GM23338 (cell line): Measurements from ENCODE around the gene PHYH. TPM values are rescaled to one million over a fixed set of nuclear protein-coding genes. Genes with fewer than 3 reads are reported as not detected.

Experiments
- ATAC-seq: fragments of 200-7000 bp; cut with Tn5 transposase; 3 replicates; pipeline ENCODE4 v1.9.1; 2020
- DNase-seq: peaks from one replicate; pipeline ENCODE4 v3.0.0-alpha.2; 2015; ENCODE audit warnings: low spot score
- H2AFZ ChIP-seq: fragments of 200-600 bp; sonication (generic); 2 replicates; pipeline ENCODE4 v1.8.0; 2016; ENCODE audit warnings: antibody characterized with exemption, mild to moderate bottlenecking, moderate library complexity
- H3F3A ChIP-seq: fragments of 200-600 bp; sonication (generic); replicated peaks from 2 replicates; pipeline ENCODE4 v1.8.0; 2017; ENCODE audit warnings: antibody characterized with exemption, mixed run types, low read depth
- H3K27ac ChIP-seq: fragments of 200-600 bp; sonication (generic); 2 replicates; pipeline ENCODE4 v1.6.1; 2016; ENCODE audit warnings: low read depth
- H3K27me3 ChIP-seq: fragments of 200-600 bp; sonication (generic); 2 replicates; pipeline ENCODE4 v1.8.0; 2016; ENCODE audit warnings: mild to moderate bottlenecking, mixed run types, moderate library complexity; ENCODE audit not compliant: insufficient read depth
- H3K36me3 ChIP-seq: fragments of 200-600 bp; sonication (generic); 2 replicates; pipeline ENCODE4 v1.8.0; 2016; ENCODE audit warnings: mild to moderate bottlenecking; ENCODE audit not compliant: insufficient read depth
- H3K4me1 ChIP-seq: fragments of 200-600 bp; sonication (generic); 2 replicates; pipeline ENCODE4 v1.8.0; 2016; ENCODE audit warnings: mild to moderate bottlenecking, moderate library complexity; ENCODE audit not compliant: insufficient read depth
- H3K4me2 ChIP-seq: fragments of 200-600 bp; sonication (generic); 2 replicates; pipeline ENCODE4 v1.7.1; 2017; ENCODE audit warnings: mixed run types
- H3K4me3 ChIP-seq: fragments of 200-600 bp; sonication (generic); 2 replicates; pipeline ENCODE4 v1.6.1; 2016; ENCODE audit warnings: mixed run types
- H3K79me2 ChIP-seq: fragments of 200-600 bp; sonication (generic); replicated peaks from 2 replicates; pipeline ENCODE4 v1.8.0; 2017; ENCODE audit warnings: mild to moderate bottlenecking; ENCODE audit not compliant: insufficient read depth
- H3K9me2 ChIP-seq: fragments of 200-600 bp; sonication (generic); 2 replicates; pipeline ENCODE4 v1.8.0; 2017; ENCODE audit not compliant: insufficient read depth
- H4K20me1 ChIP-seq: fragments of 200-600 bp; sonication (generic); replicated peaks from 2 replicates; pipeline ENCODE4 v1.8.0; 2017; ENCODE audit warnings: mild to moderate bottlenecking; ENCODE audit not compliant: insufficient read depth
- H3K27ac Mint-ChIP-seq: 2 replicates; pipeline ENCODE4 v1.8.0; 2020; ENCODE audit warnings: inconsistent platforms, mild to moderate bottlenecking, moderate library complexity, mixed read lengths
- H3K27me3 Mint-ChIP-seq: 3 replicates; pipeline ENCODE4 v1.8.0; 2022; ENCODE audit warnings: low read depth, mild to moderate bottlenecking, moderate library complexity, mixed read lengths, inconsistent platforms; ENCODE audit not compliant: insufficient read depth, poor library complexity
- H3K36me3 Mint-ChIP-seq: 3 replicates; pipeline ENCODE4 v1.8.0; 2021; ENCODE audit warnings: low read depth, mild to moderate bottlenecking, inconsistent platforms, moderate library complexity, mixed read lengths
- H3K4me1 Mint-ChIP-seq: 3 replicates; pipeline ENCODE4 v1.8.0; 2020; ENCODE audit warnings: mild to moderate bottlenecking, inconsistent platforms, mixed read lengths
- H3K4me3 Mint-ChIP-seq: 3 replicates; pipeline ENCODE4 v1.8.0; 2021; ENCODE audit warnings: moderate library complexity, mild to moderate bottlenecking, inconsistent platforms, mixed read lengths
- H3K9me3 Mint-ChIP-seq: 3 replicates; pipeline ENCODE4 v1.8.0; 2020; ENCODE audit warnings: moderate library complexity, mild to moderate bottlenecking, inconsistent platforms, mixed read lengths
- CREB1 ChIP-seq: fragments of 250-450 bp; sonication (Bioruptor Pico); IDR thresholded peaks from 2 replicates; pipeline ENCODE4 v1.5.0; 2020; ENCODE audit warnings: low read depth, mild to moderate bottlenecking, moderate library complexity
- EZH2 ChIP-seq: fragments of 200-600 bp; sonication (generic); IDR thresholded peaks from one replicate; pipeline ENCODE4 v1.8.0; 2017; ENCODE audit warnings: antibody characterized with exemption, mild to moderate bottlenecking, low read depth; ENCODE audit not compliant: unreplicated experiment
- EZH2phosphoT487 ChIP-seq: fragments of 200-600 bp; sonication (generic); IDR thresholded peaks from one replicate; pipeline ENCODE4 v1.8.1; 2018; ENCODE audit warnings: antibody characterized with exemption; ENCODE audit not compliant: unreplicated experiment
- JUNB ChIP-seq: IDR thresholded peaks from one replicate; pipeline ENCODE4 v1.6.1; 2016; ENCODE audit warnings: antibody characterized with exemption; ENCODE audit not compliant: unreplicated experiment
- NANOG ChIP-seq: IDR thresholded peaks from 2 replicates; pipeline ENCODE4 v1.6.1; 2016; ENCODE audit warnings: antibody characterized with exemption, borderline replicate concordance
- POLR2AphosphoS5 ChIP-seq: IDR thresholded peaks from 2 replicates; pipeline ENCODE4 v1.6.1; 2016; ENCODE audit warnings: antibody characterized with exemption, low read depth
- REST ChIP-seq: IDR thresholded peaks from one replicate; pipeline ENCODE4 v1.6.1; 2018; ENCODE audit warnings: antibody characterized with exemption; ENCODE audit not compliant: unreplicated experiment
- STAT1 ChIP-seq: IDR thresholded peaks from one replicate; pipeline ENCODE4 v1.6.1; 2016; ENCODE audit warnings: antibody characterized with exemption; ENCODE audit not compliant: unreplicated experiment
- ZNF114 ChIP-seq: fragments of 250-450 bp; sonication (Bioruptor Pico); IDR thresholded peaks from 2 replicates; pipeline ENCODE4 v1.5.0; 2020; ENCODE audit warnings: mild to moderate bottlenecking, moderate library complexity
- ZNF331 ChIP-seq: fragments of 250-450 bp; sonication (Bioruptor Pico); IDR thresholded peaks from 2 replicates; pipeline ENCODE4 v1.5.0; 2020; ENCODE audit warnings: low read depth, mild to moderate bottlenecking, moderate library complexity
- long read RNA-seq: library from polyadenylated mRNA; unstranded; transcript quantifications from one replicate; pipeline ENCODE4 v2.0.0, GENCODE V29; 2020; ENCODE audit not compliant: unreplicated experiment
- polyA plus RNA-seq: library from polyadenylated mRNA; unstranded; fragments of >200 nt; fragmentation: Nextera tagmentation; extraction: Ambion mirVana; gene quantifications from 2 replicates; pipeline ENCODE4 v1.2.1, GENCODE V29; 2016
- total RNA-seq: library from RNA; depleted of rRNA; stranded (reverse); fragments of >200 nt; shearing (Covaris generic); gene quantifications from 2 replicates; pipeline ENCODE4 v1.2.3, GENCODE V29; 2014; rRNA removed
- TF ChIP-seq, protein P1 (sequence below): IDR thresholded peaks from 2 replicates; pipeline ENCODE4 v1.6.1; 2016; ENCODE audit warnings: antibody characterized with exemption
- TF ChIP-seq, protein P2 (sequence below): fragments of 250-450 bp; sonication (Bioruptor Pico); IDR thresholded peaks from 2 replicates; pipeline ENCODE4 v1.5.0; 2020; ENCODE audit warnings: mild to moderate bottlenecking, moderate library complexity

Gene PHYH
- total RNA-seq (10.9 and 17.9 TPM in 2 replicates), polyA plus RNA-seq (25.7 and 29.8 TPM in 2 replicates)
- long read RNA-seq, transcript PHYH-201 (9 exons, 1,577 nt), result major isoform, 45 of 52 reads
- long read RNA-seq, partial matches to known transcripts, result 0 of 52 reads
- long read RNA-seq, other reads (novel, unspliced or antisense), result 6 of 52 reads

DNA sequence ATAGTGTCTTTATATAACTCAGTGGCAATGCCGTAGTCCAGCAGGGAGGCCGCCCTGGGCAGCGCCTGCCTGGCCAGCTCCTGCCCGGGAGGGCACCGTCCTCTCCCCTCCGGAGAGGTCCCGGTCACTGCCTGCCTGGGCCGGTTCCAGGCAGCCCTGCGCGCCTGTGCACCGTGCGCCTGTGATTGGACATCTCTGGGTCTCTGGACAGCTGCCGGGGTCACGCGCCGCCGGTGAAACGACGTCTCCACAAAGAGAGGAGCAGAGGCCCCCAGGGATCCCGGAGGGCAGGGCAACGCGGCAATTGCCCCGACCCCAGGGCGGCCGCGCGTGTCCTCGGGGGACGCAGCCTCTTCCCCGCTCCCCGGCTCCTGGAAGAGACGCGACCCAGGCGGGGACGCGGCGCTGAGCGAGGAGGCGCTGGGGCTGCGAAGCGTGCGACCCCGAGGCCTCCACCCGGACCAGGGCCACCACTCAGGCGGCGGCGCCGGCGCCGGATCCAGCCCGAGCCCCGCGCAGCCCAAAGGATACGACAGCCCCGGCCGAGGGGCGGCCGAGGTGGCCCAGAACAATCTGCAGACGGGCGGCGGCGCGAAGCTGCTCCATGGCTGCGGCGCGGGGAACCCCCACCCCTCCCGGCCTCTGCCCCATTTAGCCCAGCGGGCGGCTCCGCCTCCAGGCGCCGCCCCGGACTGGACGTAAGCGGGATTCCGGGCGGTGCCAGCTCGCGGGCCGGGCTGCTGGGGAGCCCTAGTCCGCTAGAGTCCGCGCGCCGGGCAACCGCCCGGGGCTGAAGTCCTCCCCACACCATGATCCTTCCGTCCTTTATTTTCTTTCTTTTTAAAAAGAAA is at the start of gene PHYH:
PHYH (minus strand) TSS at position 628 of the 851 bp plus-strand sequence; CDS start at position 606, 22 bp downstream.
- 0 out of 2 replicates have a peak, but pooled peaks cover 5% of the 10 kb centered on the region for H3K27me3 ChIP-seq
- H3K4me1 Mint-ChIP-seq, result peaks cover 10% of the 10 kb centered on the region; the same call in 2 of the 3 replicates
- H3K9me3 Mint-ChIP-seq, result peaks cover 3% of the 10 kb centered on the region; the same call in 1 of the 3 replicates
- H2AFZ ChIP-seq, result peak within 1 kb of the TSS; percentile 90
- H3K4me3 ChIP-seq, result peak within 1 kb of the TSS; percentile 72
- H3K79me2 ChIP-seq, result no peaks in the 10 kb centered on the region
- DNase-seq, result peak; percentile 92
- H3K4me2 ChIP-seq, result peak within 1 kb of the TSS; percentile 90
- H3K4me1 ChIP-seq, result peaks cover 9% of the 10 kb centered on the region; the same call in 1 of the 2 replicates
- 0 out of 2 replicates have a peak, but pooled peaks cover 20% of the 10 kb centered on the region for H3F3A ChIP-seq
- no peak for TF ChIP-seq ZNF331 (CRISPR knock-in tag)
- TF ChIP-seq STAT1, result no peak
- TF ChIP-seq POLR2AphosphoS5, result peak; percentile 75
- TF ChIP-seq, protein P1, sequence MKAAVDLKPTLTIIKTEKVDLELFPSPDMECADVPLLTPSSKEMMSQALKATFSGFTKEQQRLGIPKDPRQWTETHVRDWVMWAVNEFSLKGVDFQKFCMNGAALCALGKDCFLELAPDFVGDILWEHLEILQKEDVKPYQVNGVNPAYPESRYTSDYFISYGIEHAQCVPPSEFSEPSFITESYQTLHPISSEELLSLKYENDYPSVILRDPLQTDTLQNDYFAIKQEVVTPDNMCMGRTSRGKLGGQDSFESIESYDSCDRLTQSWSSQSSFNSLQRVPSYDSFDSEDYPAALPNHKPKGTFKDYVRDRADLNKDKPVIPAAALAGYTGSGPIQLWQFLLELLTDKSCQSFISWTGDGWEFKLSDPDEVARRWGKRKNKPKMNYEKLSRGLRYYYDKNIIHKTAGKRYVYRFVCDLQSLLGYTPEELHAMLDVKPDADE, result no peak
- no peak for TF ChIP-seq ZNF114 (CRISPR knock-in tag)
- TF ChIP-seq EZH2phosphoT487, result no peak
- no peak for TF ChIP-seq EZH2
- no peak for TF ChIP-seq REST
- TF ChIP-seq JUNB, result no peak
- TF ChIP-seq, protein P2, sequence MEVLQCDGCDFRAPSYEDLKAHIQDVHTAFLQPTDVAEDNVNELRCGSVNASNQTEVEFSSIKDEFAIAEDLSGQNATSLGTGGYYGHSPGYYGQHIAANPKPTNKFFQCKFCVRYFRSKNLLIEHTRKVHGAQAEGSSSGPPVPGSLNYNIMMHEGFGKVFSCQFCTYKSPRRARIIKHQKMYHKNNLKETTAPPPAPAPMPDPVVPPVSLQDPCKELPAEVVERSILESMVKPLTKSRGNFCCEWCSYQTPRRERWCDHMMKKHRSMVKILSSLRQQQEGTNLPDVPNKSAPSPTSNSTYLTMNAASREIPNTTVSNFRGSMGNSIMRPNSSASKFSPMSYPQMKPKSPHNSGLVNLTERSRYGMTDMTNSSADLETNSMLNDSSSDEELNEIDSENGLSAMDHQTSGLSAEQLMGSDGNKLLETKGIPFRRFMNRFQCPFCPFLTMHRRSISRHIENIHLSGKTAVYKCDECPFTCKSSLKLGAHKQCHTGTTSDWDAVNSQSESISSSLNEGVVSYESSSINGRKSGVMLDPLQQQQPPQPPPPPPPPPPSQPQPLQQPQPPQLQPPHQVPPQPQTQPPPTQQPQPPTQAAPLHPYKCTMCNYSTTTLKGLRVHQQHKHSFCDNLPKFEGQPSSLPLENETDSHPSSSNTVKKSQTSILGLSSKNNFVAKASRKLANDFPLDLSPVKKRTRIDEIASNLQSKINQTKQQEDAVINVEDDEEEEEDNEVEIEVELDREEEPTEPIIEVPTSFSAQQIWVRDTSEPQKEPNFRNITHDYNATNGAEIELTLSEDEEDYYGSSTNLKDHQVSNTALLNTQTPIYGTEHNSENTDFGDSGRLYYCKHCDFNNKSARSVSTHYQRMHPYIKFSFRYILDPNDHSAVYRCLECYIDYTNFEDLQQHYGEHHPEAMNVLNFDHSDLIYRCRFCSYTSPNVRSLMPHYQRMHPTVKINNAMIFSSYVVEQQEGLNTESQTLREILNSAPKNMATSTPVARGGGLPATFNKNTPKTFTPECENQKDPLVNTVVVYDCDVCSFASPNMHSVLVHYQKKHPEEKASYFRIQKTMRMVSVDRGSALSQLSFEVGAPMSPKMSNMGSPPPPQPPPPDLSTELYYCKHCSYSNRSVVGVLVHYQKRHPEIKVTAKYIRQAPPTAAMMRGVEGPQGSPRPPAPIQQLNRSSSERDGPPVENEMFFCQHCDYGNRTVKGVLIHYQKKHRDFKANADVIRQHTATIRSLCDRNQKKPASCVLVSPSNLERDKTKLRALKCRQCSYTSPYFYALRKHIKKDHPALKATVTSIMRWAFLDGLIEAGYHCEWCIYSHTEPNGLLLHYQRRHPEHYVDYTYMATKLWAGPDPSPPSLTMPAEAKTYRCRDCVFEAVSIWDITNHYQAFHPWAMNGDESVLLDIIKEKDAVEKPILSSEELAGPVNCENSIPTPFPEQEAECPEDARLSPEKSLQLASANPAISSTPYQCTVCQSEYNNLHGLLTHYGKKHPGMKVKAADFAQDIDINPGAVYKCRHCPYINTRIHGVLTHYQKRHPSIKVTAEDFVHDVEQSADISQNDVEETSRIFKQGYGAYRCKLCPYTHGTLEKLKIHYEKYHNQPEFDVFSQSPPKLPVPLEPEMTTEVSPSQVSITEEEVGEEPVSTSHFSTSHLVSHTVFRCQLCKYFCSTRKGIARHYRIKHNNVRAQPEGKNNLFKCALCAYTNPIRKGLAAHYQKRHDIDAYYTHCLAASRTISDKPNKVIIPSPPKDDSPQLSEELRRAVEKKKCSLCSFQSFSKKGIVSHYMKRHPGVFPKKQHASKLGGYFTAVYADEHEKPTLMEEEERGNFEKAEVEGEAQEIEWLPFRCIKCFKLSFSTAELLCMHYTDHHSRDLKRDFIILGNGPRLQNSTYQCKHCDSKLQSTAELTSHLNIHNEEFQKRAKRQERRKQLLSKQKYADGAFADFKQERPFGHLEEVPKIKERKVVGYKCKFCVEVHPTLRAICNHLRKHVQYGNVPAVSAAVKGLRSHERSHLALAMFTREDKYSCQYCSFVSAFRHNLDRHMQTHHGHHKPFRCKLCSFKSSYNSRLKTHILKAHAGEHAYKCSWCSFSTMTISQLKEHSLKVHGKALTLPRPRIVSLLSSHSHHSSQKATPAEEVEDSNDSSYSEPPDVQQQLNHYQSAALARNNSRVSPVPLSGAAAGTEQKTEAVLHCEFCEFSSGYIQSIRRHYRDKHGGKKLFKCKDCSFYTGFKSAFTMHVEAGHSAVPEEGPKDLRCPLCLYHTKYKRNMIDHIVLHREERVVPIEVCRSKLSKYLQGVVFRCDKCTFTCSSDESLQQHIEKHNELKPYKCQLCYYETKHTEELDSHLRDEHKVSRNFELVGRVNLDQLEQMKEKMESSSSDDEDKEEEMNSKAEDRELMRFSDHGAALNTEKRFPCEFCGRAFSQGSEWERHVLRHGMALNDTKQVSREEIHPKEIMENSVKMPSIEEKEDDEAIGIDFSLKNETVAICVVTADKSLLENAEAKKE (CRISPR knock-in tag), result no peak
- TF ChIP-seq NANOG, result no peak
- TF ChIP-seq CREB1 (CRISPR knock-in tag), result peak; percentile 54; the same call in 1 of the 2 replicates
- ATAC-seq, result peak; percentile 81
- H3K27ac ChIP-seq, result no peak within 1 kb of the TSS
- H3K27me3 Mint-ChIP-seq, result peaks cover 14% of the 10 kb centered on the region
- H3K36me3 ChIP-seq, result no peaks in the 10 kb centered on the region; the same call in 1 of the 2 replicates
- H3K4me3 Mint-ChIP-seq, result peak within 1 kb of the TSS; percentile 69
- peak within 1 kb of the TSS; percentile 7; the same call in 1 of the 2 replicates for H3K27ac Mint-ChIP-seq
- H3K36me3 Mint-ChIP-seq, result no peaks in the 10 kb centered on the region; the same call in 2 of the 3 replicates
- no peaks in the 10 kb centered on the region for H4K20me1 ChIP-seq
- H3K9me2 ChIP-seq, result no peaks in the 10 kb centered on the region
